HUES48 (cell line): ENCODE measurements around the gene UBL3.
A peak's percentile ranks its signal among the peaks of the same experiment; 100 is the strongest.

Experiments
- H3K27ac ChIP-seq: one replicate; pipeline ENCODE4 v1.7.0; 2013; ENCODE audit warnings: low read depth, low read length, inconsistent platforms
- H3K27me3 ChIP-seq: 2 replicates; pipeline ENCODE4 v1.6.1; 2013; ENCODE audit warnings: mild to moderate bottlenecking, low read length; ENCODE audit not compliant: control insufficient read depth, insufficient read depth
- H3K36me3 ChIP-seq: 2 replicates; pipeline ENCODE4 v1.6.1; 2013; ENCODE audit warnings: low read length; ENCODE audit not compliant: control insufficient read depth, insufficient read depth
- H3K4me1 ChIP-seq: 2 replicates; pipeline ENCODE4 v1.6.1; 2013; ENCODE audit warnings: mild to moderate bottlenecking, low read length; ENCODE audit not compliant: control insufficient read depth, insufficient read depth
- H3K4me3 ChIP-seq: 2 replicates; pipeline ENCODE4 v1.5.1; 2013; ENCODE audit warnings: mild to moderate bottlenecking, low read depth, low read length
- H3K9ac ChIP-seq: 2 replicates; pipeline ENCODE4 v1.6.1; 2013; ENCODE audit warnings: mild to moderate bottlenecking, low read depth, low read length, moderate library complexity
- H3K9me3 ChIP-seq: 2 replicates; pipeline ENCODE4 v1.6.1; 2013; ENCODE audit warnings: low read length; ENCODE audit not compliant: control insufficient read depth, insufficient read depth

UBL3 gene

GRCh38 chr13:29857085-29857484 is 6.7 kb upstream of the UBL3 start:
- Histone ChIP-seq H3K9me3 (no peaks in the 10 kb centered on the region), H3K27ac (no peak overlapping the region), H3K4me3 (no peak overlapping the region), H3K36me3 (no peaks in the 10 kb centered on the region), H3K4me1 (no peaks in the 10 kb centered on the region), H3K27me3 (no peaks in the 10 kb centered on the region), H3K9ac (no peak overlapping the region)

- Histone ChIP-seq H3K4me1 (no peaks in the 10 kb centered on the region), H3K4me3 (no peak overlapping the region), H3K9me3 (no peaks in the 10 kb centered on the region), H3K9ac (no peak overlapping the region), H3K27ac (no peak overlapping the region), H3K36me3 (no peaks in the 10 kb centered on the region), H3K27me3 (no peaks in the 10 kb centered on the region)
These were observed 6.0 kb upstream of the UBL3 start for GRCh38 chr13:29856426-29856825.

- H3K9me3 ChIP-seq = no peaks in the 10 kb centered on the region
- H3K9ac ChIP-seq = no peak overlapping the region
- no peak overlapping the region for H3K27ac ChIP-seq
- peaks cover 3% of the 10 kb centered on the region; the same call in 1 of the 2 replicates for H3K4me1 ChIP-seq
- H3K36me3 ChIP-seq = no peaks in the 10 kb centered on the region
- no peak overlapping the region for H3K4me3 ChIP-seq
- H3K27me3 ChIP-seq = no peaks in the 10 kb centered on the region
These were observed 5.4 kb upstream of the UBL3 start for GRCh38 chr13:29855784-29856183.

- Histone ChIP-seq H3K27me3 (no peaks in the 10 kb centered on the region), H3K9ac (no peak overlapping the region), H3K4me1 (peaks cover 5% of the 10 kb centered on the region; the same call in 1 of the 2 replicates), H3K4me3 (no peak overlapping the region), H3K36me3 (no peaks in the 10 kb centered on the region), H3K9me3 (no peaks in the 10 kb centered on the region), H3K27ac (no peak overlapping the region)
These were observed 4.6 kb upstream of the UBL3 start for GRCh38 chr13:29855009-29855408.

- H3K27me3 ChIP-seq = no peaks in the 10 kb centered on the region
- H3K9me3 ChIP-seq = no peaks in the 10 kb centered on the region
- H3K27ac ChIP-seq = no peak overlapping the region
- H3K36me3 ChIP-seq = no peaks in the 10 kb centered on the region
- no peak overlapping the region for H3K9ac ChIP-seq
- no peak overlapping the region for H3K4me3 ChIP-seq
- peaks cover 5% of the 10 kb centered on the region; the same call in 1 of the 2 replicates for H3K4me1 ChIP-seq
These were observed 2.7 kb upstream of the UBL3 start for GRCh38 chr13:29853131-29853530.

GRCh38 chr13:29852472-29853054 is 2.1 kb upstream of the UBL3 start:
- no peak overlapping the region for H3K9ac ChIP-seq
- no peaks in the 10 kb centered on the region for H3K36me3 ChIP-seq
- H3K27ac ChIP-seq = no peak overlapping the region

GRCh38 chr13:29849731-29850212 is 645 bp downstream of the UBL3 start:
- Histone ChIP-seq H3K27me3 (no peaks in the 10 kb centered on the region), H3K36me3 (no peaks in the 10 kb centered on the region), H3K4me1 (peaks cover 34% of the 10 kb centered on the region), H3K27ac (peak overlapping the region; percentile 95), H3K9ac (peak overlapping the region; percentile 79), H3K9me3 (no peaks in the 10 kb centered on the region), H3K4me3 (peak overlapping the region; percentile 83)

More at GRCh38 chr13:29852472-29853054, 2.1 kb upstream of the UBL3 start:
- H3K27me3 ChIP-seq = no peaks in the 10 kb centered on the region
- peaks cover 7% of the 10 kb centered on the region; the same call in 1 of the 2 replicates for H3K4me1 ChIP-seq
- H3K4me3 ChIP-seq = no peak overlapping the region
- H3K9me3 ChIP-seq = no peaks in the 10 kb centered on the region

- no peaks in the 10 kb centered on the region for H3K27me3 ChIP-seq
- peaks cover 40% of the 10 kb centered on the region for H3K4me1 ChIP-seq
- no peaks in the 10 kb centered on the region for H3K36me3 ChIP-seq
- H3K9ac ChIP-seq = peak overlapping the region; percentile 79
- H3K4me3 ChIP-seq = peak overlapping the region; percentile 83
- no peaks in the 10 kb centered on the region for H3K9me3 ChIP-seq
- peak overlapping the region; percentile 95 for H3K27ac ChIP-seq
These were observed 1.3 kb downstream of the UBL3 start for GRCh38 chr13:29849071-29849631.

- H3K27ac ChIP-seq = peak overlapping the region; percentile 9
- H3K9ac ChIP-seq = no peak overlapping the region; the same call in 1 of the 2 replicates
- H3K4me3 ChIP-seq = peak overlapping the region; percentile 42
- no peaks in the 10 kb centered on the region for H3K9me3 ChIP-seq
- peaks cover 56% of the 10 kb centered on the region for H3K4me1 ChIP-seq
- H3K27me3 ChIP-seq = no peaks in the 10 kb centered on the region
- H3K36me3 ChIP-seq = no peaks in the 10 kb centered on the region
These were observed 2.9 kb downstream of the UBL3 start for GRCh38 chr13:29847501-29847983.

GRCh38 chr13:29846475-29847256 is 3.8 kb downstream of the UBL3 start:
- Histone ChIP-seq H3K4me1 (peaks cover 62% of the 10 kb centered on the region), H3K4me3 (peak overlapping the region; percentile 42), H3K9ac (no peak overlapping the region), H3K27ac (no peak overlapping the region), H3K9me3 (no peaks in the 10 kb centered on the region), H3K27me3 (no peaks in the 10 kb centered on the region), H3K36me3 (no peaks in the 10 kb centered on the region)
